ENCODE results near the gene KNDC1. TPM values are rescaled to one million over a fixed set of nuclear protein-coding genes. Genes with fewer than 3 reads are reported as not detected.
A peak's percentile ranks its signal among the peaks of the same experiment; 100 is the strongest.

The KNDC1 gene
- total RNA-seq, 2 donors from 2014 or later = 0.19 to 0.26 TPM

DNA sequence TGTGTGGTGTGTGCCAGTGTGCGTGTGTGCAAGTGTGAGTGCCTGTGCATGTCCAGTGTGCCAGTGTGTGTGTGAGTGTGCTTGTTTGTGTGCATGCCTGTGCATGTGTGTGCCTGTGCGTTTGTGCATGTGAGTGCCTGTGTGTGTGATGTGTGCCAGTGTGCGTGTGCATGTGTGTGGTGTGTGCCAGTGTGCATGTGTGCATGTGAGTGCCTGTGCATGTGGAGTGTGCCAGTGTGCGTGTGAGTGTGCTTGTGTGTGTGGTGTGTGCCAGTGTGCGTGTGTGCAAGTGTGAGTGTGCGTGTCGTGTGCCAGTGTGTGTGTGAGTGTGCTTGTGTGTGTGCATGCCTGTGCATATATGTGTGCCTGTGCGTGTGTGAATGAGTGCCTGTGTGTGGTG is 38.5 kb upstream of the KNDC1 start:
- Mint-ChIP-seq H3K4me3 (no peak overlapping the region), H3K4me1 (peaks cover 5% of the 10 kb centered on the region), H3K9me3 (peaks cover 4% of the 10 kb centered on the region), H3K27ac (no peak overlapping the region), H3K36me3 (ENCODE audit: low read depth) (no peaks in the 10 kb centered on the region), H3K27me3 (peaks cover 11% of the 10 kb centered on the region)
- ATAC-seq (replicated peaks) = no peak

DNA sequence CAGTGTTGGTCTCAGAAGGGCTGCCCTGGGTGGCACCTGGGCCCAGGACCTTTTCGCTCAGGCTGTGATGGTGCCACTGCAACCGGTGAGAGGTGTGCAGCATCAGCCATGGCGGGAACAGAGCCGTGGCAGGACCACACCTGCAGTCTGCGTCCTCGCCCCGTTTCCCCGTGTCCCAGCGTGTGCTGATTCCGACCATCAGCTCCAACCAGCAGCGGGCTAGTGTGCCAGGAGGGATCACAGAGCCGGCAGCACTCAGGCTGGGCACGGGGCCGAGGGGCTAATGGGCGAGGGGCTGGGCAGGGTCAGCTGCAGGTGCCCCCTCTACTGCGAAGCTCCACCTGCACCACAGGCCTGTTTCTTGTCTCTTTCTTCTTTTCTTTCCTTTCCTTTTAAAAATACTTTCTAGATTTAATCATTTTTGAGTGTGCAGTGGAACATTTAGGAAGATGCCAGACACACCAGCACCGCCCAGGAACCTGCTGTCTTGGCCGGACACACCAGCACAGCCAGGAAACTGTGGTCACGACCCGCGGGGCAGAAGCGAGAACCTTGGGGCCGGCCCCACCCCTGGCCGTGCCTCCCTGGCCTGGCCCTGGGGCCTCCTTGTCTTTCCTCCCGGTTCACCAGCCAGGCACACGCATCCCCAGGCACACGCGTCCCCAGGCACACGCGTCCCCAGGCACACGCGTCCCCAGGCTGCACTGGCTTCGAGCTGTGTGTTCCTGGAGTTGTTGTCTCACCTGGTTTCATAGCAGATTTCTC is 37.7 kb upstream of the KNDC1 start:
- Mint-ChIP-seq H3K9me3 (peaks cover 4% of the 10 kb centered on the region), H3K27ac (no peak overlapping the region), H3K4me3 (no peak overlapping the region), H3K4me1 (peaks cover 5% of the 10 kb centered on the region), H3K27me3 (peaks cover 11% of the 10 kb centered on the region), H3K36me3 (ENCODE audit: low read depth) (no peaks in the 10 kb centered on the region)
- ATAC-seq (replicated peaks) = no peak

DNA sequence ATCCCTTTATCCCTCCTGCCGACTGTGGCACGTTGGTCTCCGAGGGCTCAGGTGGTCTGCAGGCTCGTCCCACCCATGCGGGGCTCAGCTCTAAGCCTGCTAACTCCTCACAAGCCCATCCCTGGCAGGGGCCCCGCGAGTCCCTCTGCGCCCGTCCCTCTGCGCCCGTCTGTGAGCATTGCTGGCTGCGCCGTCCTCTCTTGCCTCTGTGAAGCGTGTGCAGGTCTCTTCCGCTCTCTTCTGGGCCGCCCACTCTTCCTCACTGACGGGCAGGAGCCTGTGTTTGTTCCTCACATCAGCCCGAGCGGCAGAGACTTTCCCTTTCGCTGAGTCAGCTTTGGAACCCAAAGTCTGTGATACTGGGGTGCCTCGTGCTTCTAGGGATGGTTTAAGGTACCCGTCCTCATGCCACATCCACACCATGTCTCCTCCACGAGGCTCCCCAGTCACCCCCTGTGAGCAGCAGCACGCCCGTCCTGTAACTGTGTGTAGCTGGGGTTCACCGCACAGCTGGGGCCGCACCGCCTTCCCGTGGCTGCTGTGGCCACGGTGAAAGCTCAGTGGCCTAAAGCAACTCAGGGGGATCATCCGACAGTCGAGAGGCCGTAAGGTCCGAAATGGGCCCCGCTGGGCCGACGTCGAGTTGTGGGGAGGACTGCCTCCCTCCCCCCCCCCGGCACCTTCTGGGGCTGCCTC is 36.8 kb upstream of the KNDC1 start:
- Mint-ChIP-seq H3K4me1 (peaks cover 5% of the 10 kb centered on the region), H3K36me3 (ENCODE audit: low read depth) (no peaks in the 10 kb centered on the region), H3K4me3 (no peak overlapping the region), H3K9me3 (peaks cover 4% of the 10 kb centered on the region), H3K27ac (no peak overlapping the region), H3K27me3 (peaks cover 11% of the 10 kb centered on the region)
- ATAC-seq (replicated peaks) = peak; percentile 58

DNA sequence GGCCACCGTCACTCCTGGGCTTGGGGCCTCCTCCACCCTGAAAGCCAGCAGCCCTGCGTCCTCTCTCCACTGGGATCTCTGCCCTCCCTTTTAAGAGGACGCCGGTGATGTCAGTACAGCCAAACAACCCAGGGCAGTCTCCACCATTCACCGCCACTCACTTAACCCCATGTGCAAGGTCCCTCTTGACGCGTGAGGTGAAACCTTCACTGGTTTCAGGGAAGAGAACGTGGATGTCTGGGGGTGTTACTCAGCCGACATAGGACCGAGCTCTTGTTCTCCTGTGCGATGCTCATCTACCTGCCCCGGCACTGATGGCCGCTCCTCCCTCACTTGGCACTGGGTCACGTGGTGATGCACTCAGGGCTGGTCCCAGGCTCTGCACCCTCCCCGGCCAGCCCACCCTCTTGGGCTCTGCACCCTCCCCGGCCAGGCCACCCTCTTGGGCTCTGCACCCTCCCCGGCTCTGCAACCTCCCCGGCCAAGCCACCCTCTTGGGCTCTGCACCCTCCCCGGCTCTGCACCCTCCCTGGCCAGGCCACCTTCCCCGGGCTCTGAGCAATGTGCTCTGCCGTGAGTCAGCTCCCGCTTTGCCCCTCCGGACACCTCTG is 36.2 kb upstream of the KNDC1 start:
- peaks cover 5% of the 10 kb centered on the region for H3K4me1 Mint-ChIP-seq
- H3K4me3 Mint-ChIP-seq = no peak overlapping the region
- H3K27ac Mint-ChIP-seq = no peak overlapping the region
- H3K27me3 Mint-ChIP-seq = peaks cover 11% of the 10 kb centered on the region
- H3K9me3 Mint-ChIP-seq = peaks cover 1% of the 10 kb centered on the region
- ATAC-seq (replicated peaks) = no peak
- no peaks in the 10 kb centered on the region for H3K36me3 Mint-ChIP-seq (ENCODE audit: low read depth)

DNA sequence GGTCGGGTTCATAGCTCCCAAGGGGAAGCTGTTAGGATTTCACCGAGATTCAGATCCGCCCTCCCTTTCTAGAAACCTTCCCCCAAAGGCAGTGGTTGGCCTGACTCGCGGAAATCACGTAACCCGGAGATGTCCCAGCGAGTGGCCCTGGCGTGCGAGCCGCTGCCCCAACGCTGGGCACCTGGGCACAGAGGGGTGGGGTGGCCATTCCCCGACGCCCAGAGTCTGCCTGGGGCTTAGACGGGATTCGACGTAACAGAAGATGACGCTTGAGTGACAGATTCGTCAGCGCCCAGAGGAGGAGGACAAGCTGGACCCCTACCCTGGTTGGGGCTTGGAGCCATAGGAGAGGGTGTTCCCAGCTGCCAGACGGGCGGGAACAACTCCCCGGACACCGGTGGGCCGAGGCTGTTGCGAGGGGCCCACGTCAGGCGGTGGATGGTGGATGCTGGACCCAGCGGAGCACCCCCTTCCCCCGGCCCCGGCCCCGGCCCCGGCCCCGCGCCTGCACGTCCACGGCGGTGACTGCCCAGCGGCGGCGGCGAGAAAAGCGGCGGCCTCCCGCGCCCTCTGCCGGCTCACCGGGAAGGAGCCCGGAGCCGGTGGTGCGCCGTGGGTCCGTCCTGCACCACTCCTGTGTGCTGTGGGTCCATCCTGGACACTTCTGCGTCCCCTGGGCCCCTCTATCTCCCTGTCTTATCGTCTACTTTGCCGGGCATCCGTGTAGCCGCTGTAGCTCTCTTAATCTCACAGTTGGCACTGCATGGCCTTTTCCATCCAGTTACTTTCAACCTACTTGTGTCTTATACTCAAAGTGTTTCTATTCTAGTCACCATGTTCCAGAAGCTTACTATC is 35.4 kb upstream of the KNDC1 start:
- H3K9me3 Mint-ChIP-seq = no peaks in the 10 kb centered on the region
- H3K27me3 Mint-ChIP-seq = peaks cover 11% of the 10 kb centered on the region
- no peak overlapping the region for H3K27ac Mint-ChIP-seq
- ATAC-seq (replicated peaks) = peak; percentile 57
- peaks cover 5% of the 10 kb centered on the region for H3K4me1 Mint-ChIP-seq
- H3K4me3 Mint-ChIP-seq = no peak overlapping the region
- H3K36me3 Mint-ChIP-seq (ENCODE audit: low read depth) = no peaks in the 10 kb centered on the region

DNA sequence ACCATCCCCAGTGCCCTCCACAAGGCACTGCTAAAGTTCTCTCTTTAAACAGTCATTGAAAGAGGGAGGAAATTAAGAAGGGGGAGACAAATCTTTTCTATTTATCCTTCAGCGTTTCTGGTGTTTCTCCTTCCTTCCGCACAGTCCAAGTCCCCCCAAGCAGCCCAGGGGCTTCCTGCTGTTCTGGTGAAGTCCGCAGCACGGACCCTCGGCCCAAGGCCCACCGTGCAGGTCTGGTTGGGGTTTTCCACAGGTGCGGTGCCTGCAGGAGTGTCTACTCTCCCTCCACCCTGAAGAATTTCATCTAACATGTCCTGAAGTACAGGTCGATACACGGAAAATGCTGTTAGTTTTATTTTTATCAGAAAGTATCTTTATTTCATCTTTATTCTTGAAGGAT is 34.1 kb upstream of the KNDC1 start:
- H3K4me3 Mint-ChIP-seq = no peak overlapping the region
- ATAC-seq (replicated peaks) = no peak
- peaks cover 5% of the 10 kb centered on the region for H3K4me1 Mint-ChIP-seq
- no peaks in the 10 kb centered on the region for H3K36me3 Mint-ChIP-seq (ENCODE audit: low read depth)
- peaks cover 9% of the 10 kb centered on the region for H3K27me3 Mint-ChIP-seq
- no peaks in the 10 kb centered on the region for H3K9me3 Mint-ChIP-seq
- no peak overlapping the region for H3K27ac Mint-ChIP-seq

DNA sequence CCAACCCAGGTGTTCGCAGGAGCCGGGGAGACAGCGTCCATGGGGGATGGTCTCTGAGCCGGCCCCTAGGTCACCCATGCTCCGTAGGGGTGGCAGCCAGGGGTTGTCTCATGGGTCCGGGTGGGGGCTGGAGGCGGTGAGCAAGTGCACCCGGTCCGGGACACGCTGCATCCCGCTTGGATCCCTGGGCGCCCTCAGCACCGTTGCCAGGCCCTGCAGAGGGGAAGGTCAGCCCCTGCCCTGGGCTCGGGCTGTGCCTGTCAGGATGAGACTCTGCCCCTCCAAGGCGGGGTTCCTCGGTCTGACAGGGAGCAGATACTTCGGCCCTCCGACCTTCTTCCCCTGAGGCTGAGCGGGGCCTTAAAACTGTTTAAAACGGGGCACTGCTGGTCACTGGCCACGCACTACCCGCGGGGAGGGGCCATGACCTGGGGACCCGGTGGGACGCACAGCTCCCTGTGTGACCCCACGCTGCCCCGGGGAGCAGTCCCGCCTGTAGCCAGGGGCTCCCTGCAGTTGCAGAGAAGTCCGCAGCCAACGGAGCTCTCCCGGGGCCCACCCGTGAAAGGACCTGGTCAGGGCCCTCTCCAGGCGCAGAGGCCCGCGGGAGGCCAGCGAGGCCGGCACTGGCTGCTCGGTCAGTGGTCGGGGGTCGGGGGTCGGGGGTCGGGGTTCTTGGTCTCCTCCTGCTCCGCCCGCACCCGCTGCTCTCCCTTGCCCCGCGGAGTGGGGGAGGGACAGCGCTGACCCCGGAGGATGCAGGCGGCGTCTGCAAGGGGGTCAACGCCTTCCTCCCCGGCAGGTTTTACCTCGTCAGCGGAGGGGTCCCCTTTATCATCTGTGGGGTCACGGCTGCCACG is 33.4 kb upstream of the KNDC1 start:
- Mint-ChIP-seq H3K36me3 (ENCODE audit: low read depth) (no peaks in the 10 kb centered on the region), H3K9me3 (no peaks in the 10 kb centered on the region), H3K27me3 (peaks cover 9% of the 10 kb centered on the region), H3K4me3 (no peak overlapping the region), H3K4me1 (peaks cover 5% of the 10 kb centered on the region), H3K27ac (no peak overlapping the region)
- no peak for ATAC-seq (replicated peaks)

- peaks cover 5% of the 10 kb centered on the region for H3K4me1 Mint-ChIP-seq
- no peak overlapping the region for H3K4me3 Mint-ChIP-seq
- H3K27ac Mint-ChIP-seq = no peak overlapping the region
- no peaks in the 10 kb centered on the region for H3K36me3 Mint-ChIP-seq (ENCODE audit: low read depth)
- H3K27me3 Mint-ChIP-seq = peaks cover 9% of the 10 kb centered on the region
- peak; percentile 27 for ATAC-seq (replicated peaks)
- no peaks in the 10 kb centered on the region for H3K9me3 Mint-ChIP-seq
Measured at GRCh38 chr10:133127291-133128125, 32.5 kb upstream of the KNDC1 start.

GRCh38 chr10:133128126-133129070 is 31.6 kb upstream of the KNDC1 start:
- no peak for ATAC-seq (replicated peaks)
- peaks cover 4% of the 10 kb centered on the region for H3K27me3 Mint-ChIP-seq

GRCh38 chr10:133129071-133129858 is 30.8 kb upstream of the KNDC1 start:
- no peaks in the 10 kb centered on the region for H3K9me3 Mint-ChIP-seq
- ATAC-seq (replicated peaks) = no peak
- H3K27ac Mint-ChIP-seq = no peak overlapping the region
- H3K4me3 Mint-ChIP-seq = no peak overlapping the region
- no peaks in the 10 kb centered on the region for H3K36me3 Mint-ChIP-seq (ENCODE audit: low read depth)
- H3K27me3 Mint-ChIP-seq = peaks cover 4% of the 10 kb centered on the region
- no peaks in the 10 kb centered on the region for H3K4me1 Mint-ChIP-seq

More at GRCh38 chr10:133128126-133129070, 31.6 kb upstream of the KNDC1 start:
- no peaks in the 10 kb centered on the region for H3K4me1 Mint-ChIP-seq
- no peaks in the 10 kb centered on the region for H3K9me3 Mint-ChIP-seq
- no peak overlapping the region for H3K4me3 Mint-ChIP-seq
- no peak overlapping the region for H3K27ac Mint-ChIP-seq
- H3K36me3 Mint-ChIP-seq (ENCODE audit: low read depth) = no peaks in the 10 kb centered on the region

DNA sequence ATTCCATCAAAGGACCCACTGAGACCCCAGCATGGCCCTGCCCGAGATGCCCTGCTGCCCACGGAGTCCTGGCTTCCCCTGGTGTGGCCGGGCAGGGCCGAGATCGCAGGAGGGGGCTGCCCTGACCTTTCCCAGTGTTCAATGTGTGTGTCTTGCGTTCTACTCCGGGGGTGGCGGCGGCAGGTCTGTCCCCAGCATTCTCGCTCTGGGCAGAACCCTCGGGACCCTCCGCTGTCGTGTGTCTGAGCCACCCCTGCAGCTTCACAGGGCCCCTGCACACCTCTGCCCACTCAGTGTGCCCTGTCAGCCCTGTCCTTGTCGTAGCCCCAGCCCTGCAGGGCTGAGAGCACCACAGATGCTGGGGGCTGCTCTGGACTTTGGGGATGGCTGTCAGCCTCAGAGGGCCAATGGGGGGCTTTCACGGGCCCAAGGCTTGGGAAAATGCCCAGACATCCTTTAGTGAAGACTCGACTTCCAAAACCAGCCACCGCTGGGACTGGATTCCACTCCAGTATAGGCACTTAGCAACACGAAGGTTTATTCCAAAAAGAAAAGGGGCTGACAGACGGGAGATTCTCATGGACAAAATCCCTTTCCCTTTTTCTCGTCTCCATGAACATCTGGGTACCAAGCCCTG is 30.0 kb upstream of the KNDC1 start:
- H3K4me1 Mint-ChIP-seq = no peaks in the 10 kb centered on the region
- no peaks in the 10 kb centered on the region for H3K9me3 Mint-ChIP-seq
- H3K27ac Mint-ChIP-seq = no peak overlapping the region
- peaks cover 2% of the 10 kb centered on the region for H3K27me3 Mint-ChIP-seq
- no peaks in the 10 kb centered on the region for H3K36me3 Mint-ChIP-seq (ENCODE audit: low read depth)
- no peak overlapping the region for H3K4me3 Mint-ChIP-seq
- no peak for ATAC-seq (replicated peaks)

All from activated T-helper 17 cell treated with anti-CD3 and anti-CD28 coated beads, Interleukin-2, amount 50 U/mL, for 72 hours (primary cell).